Panc1 (cell line): Measurements from ENCODE around the gene FAM174C.

Experiments
- CTCF ChIP-seq: fragments of 450-650 bp; IDR thresholded peaks from 2 replicates; pipeline ENCODE4 v1.5.1; 2017; ENCODE audit warnings: mild to moderate bottlenecking
- POLR2AphosphoS5 ChIP-seq: IDR thresholded peaks from 2 replicates; pipeline ENCODE4 v1.6.1; 2012; ENCODE audit warnings: mild to moderate bottlenecking, low read depth, low read length, moderate library complexity
- SIN3A ChIP-seq: IDR thresholded peaks from 2 replicates; pipeline ENCODE4 v1.6.1; 2012; ENCODE audit warnings: low read depth, mild to moderate bottlenecking, low read length, moderate library complexity, borderline replicate concordance; ENCODE audit not compliant: insufficient read depth
- TCF7L2 ChIP-seq: IDR thresholded peaks from 2 replicates; pipeline ENCODE4 v1.6.1; 2011; ENCODE audit warnings: mild to moderate bottlenecking, low read depth, low read length, inconsistent platforms
- TF ChIP-seq, protein P1 (sequence below), 2 experiments: IDR thresholded peaks; 2 replicates each; pipeline ENCODE4 v1.6.1; 2011 to 2012; ENCODE audit warnings: low read depth in 2 of 2, control low read depth in 1 of 2, low read length in 1 of 2, mild to moderate bottlenecking in 1 of 2, moderate library complexity in 1 of 2; ENCODE audit not compliant: insufficient read depth in 1 of 2

- TF ChIP-seq CTCF (no peak), POLR2AphosphoS5 (no peak), SIN3A (no peak), TCF7L2 (no peak)
- TF ChIP-seq, protein P1, sequence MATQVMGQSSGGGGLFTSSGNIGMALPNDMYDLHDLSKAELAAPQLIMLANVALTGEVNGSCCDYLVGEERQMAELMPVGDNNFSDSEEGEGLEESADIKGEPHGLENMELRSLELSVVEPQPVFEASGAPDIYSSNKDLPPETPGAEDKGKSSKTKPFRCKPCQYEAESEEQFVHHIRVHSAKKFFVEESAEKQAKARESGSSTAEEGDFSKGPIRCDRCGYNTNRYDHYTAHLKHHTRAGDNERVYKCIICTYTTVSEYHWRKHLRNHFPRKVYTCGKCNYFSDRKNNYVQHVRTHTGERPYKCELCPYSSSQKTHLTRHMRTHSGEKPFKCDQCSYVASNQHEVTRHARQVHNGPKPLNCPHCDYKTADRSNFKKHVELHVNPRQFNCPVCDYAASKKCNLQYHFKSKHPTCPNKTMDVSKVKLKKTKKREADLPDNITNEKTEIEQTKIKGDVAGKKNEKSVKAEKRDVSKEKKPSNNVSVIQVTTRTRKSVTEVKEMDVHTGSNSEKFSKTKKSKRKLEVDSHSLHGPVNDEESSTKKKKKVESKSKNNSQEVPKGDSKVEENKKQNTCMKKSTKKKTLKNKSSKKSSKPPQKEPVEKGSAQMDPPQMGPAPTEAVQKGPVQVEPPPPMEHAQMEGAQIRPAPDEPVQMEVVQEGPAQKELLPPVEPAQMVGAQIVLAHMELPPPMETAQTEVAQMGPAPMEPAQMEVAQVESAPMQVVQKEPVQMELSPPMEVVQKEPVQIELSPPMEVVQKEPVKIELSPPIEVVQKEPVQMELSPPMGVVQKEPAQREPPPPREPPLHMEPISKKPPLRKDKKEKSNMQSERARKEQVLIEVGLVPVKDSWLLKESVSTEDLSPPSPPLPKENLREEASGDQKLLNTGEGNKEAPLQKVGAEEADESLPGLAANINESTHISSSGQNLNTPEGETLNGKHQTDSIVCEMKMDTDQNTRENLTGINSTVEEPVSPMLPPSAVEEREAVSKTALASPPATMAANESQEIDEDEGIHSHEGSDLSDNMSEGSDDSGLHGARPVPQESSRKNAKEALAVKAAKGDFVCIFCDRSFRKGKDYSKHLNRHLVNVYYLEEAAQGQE (IDR thresholded peaks at IDR 0.05; ENCODE audit: insufficient read depth in 1 of 2, low read depth in 2 of 2, low read length in 1 of 2): no peak
Observed at GRCh38 chr19:1233115-1233667, 42.1 kb upstream of the FAM174C start.
